ENCODE results near the gene HEG1.

Gene HEG1

DNA sequence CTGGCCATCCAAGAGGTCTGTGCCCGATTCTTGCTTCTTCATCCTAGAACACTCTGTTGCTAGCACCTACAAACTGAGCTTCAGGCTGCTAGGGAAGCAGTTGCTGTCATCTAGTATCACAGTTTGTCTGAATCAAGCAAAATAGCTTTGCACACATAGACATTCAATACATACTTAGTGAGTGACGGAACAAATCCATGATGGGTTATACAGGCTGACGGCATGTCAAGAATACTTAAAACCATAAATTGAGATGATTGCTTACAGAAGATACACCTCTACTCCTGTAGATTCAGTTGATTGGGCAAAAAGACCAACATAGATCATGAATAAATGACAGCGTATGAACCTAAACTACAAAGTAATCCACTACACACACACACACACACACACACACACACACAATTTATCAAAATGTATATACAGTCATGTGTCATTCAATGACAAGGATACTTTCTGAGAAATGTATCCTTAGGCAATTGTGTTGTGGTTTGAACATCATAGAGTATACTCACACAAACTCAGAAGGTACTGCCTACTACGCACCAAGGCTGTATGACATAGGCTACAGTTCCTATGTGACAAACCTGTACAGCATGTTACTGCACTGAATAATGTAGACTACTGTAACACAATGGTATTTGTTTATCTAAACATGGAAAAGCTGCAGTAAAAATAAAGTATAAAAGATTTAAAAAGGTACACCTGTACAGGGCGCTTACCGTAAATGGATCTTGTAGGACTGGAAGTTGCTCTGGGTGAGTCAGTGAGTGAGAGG, 14.4 kb upstream of the HEG1 start:
- DNase-seq, result no peak

DNA sequence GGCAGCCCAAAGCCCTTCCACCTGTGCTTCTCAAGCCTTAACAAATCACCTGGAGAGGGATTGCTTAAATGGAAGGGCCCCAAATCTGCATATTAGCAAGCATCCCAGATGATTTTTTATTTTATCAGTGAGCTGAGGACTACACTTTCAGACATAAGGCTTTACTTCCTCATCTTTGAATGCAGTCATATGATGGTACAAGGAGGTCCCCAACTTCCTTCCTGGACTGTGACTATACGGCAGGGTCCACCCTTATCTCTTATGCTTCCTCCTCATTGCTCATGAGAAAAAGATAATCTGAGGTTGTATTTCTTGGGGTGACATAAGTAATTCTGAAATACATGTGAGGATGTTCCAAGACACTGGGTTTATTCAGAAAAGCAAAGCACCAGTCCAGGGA, 13.7 kb upstream of the HEG1 start:
- no peak for DNase-seq

DNA sequence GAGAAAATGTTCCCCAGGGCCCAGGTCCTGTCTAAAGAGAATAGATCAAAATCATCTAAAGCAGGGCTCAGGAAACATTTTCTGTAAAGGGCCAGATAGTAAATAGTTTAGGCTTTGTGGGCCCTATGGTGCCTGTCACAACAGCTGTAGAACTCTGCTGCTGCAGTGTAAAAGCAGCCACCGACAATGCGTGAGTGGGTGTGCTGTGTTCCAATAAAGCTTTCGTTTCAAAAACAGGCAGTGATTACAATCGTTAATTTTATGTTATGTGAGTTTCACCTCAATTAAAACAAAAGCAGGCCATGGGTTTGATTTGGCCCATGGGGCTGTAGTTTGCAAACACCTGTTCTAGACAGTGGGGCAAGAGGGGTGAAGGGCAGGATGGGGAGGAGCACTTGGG, 12.5 kb upstream of the HEG1 start:
- DNase-seq, result no peak

DNA sequence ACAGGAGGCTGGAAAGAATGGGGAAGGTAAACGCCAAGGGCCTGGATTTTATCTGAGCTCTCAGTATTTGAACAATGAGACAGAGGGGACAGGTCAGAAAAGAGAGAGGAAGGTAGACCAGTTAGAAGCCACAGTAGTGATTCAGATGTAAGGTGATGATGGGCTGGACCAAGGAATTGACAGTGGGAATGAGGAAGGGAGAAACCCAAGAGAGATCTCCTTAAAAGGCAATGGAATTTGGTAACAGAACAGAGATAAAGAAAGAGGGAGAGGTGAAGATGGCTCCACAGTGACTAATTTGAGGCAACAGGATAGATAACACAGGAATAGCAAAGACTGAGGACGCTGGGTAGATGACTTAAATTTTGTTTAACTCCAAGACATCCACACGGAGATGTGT, 11.4 kb upstream of the HEG1 start:
- no peak for DNase-seq

DNA sequence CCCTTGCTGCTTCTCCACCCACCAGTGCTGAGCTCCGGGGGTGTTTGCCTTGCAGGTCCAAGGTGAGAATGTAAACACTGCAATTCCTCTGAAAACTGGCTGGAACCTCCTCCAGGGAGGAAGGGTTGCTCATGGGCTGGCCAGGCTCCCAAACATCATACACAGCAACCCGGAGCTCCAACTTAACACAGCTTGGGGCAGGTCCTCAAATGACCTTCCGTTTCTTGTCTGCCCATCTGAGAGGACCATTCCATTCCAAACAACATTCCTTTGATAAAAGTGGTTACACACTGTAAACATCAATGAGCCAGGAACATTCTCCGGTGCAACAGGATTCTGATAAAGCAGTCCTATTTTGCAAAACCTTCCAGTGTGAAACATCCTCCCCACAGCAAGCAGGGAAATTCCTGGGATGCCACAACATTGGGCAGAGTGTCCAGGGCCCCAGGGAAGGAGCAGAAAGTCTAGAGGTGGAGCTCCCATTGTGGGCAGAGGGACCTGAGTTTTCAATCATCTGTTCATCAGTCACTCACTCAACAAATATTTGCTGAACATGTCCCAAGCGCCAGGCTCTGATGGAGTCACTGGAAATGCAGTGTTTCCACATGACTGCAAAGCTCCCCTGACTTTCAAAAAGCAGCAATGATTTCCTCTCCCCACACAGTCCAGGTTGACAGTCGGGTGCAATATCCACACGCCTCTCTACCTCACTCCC, 7.3 kb upstream of the HEG1 start:
- DNase-seq, result no peak

DNA sequence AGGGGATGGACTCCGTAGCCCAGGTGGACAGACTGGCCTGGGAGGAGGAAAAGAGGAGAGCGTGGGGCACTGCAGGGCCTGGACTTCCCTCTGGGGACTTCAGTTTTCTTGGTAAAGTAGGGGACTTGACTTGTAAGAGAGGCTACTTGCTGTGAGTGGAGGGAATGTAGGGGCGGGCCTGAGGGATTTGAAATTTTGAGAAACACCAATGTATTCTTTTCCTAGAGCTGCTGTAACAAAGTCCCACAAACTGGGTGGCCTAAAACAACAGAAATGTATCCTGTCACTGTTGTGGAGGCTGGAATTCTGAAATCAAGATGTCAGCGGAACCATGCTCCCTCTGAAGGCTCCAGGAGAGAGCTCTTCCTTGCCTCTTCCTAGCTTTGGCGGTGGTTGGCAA, 5.8 kb upstream of the HEG1 start:
- DNase-seq, result no peak

DNA sequence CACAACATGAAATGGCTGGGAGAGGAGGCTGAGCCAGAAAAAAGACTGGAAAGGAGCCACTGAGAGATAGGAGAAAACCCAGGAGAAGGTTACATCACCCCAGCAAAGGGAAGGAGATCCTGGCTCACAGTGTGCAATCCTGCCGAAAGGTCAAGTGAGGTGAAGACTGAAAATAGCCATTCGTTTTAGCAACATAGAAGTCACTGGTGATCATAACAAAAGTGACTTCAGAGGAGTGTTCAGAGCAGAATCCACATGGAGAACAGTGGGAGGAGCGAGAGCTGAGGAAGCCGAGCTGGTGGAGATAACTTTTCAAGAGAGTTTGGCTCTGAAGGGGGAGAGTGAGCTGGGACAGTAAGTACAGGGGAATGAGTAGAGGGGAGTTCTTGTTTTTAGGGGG, 5.4 kb upstream of the HEG1 start:
- DNase-seq, result no peak

DNA sequence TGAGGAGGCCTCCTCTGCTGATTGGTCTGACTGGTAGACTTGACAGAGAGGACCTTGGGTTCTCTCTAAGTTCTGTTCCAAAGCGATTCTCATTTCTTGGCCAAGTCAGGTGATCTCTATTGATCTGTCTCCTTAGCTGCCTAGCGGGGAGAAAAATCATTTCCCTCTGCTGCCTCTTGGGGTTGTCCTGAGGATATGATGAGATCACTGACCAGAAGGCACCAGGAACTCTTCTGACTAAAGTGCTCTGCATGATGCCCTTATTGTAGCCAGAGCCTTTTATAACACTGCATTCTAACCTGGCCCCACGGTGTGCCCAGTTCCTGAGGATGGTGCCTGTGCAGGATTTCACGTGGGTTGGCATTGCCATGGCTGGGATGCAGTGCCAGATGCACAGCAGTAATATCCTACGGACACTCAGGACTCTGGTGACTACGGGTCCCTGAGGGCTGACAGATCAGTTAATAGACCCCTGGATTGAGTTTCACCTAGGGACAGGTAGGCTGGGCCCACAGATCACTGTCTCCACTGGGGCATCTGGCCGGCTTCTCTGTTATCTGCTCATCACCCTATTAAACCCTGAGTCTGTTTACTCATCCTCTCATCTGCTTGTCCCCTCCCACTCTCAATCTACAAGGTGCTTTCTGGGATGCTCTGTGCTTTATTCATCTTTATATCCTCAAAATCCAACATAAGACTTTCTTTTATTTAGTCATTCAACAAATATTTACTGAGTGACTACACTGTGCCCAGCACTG, 3.9 kb upstream of the HEG1 start:
- DNase-seq, result no peak

DNA sequence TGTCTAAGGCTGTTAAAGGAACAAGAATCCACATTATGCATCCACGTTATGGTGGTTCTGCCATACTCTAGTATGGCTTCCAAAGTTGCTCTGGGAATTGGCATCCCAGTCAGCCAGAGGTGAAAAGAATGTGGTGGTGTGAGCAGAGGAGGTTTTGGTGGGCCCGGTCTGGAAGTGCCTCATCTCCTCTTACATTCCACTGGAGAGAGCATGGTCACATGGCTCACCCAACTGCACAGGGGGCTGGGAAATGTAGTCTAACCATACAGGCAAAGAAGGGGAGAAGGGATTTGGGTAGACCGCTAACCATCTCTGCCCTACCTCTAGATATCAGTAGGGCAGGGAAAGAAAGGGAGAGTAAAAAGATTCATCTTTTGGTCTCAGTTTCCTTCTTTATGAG, 3.2 kb upstream of the HEG1 start:
- no peak for DNase-seq

DNA sequence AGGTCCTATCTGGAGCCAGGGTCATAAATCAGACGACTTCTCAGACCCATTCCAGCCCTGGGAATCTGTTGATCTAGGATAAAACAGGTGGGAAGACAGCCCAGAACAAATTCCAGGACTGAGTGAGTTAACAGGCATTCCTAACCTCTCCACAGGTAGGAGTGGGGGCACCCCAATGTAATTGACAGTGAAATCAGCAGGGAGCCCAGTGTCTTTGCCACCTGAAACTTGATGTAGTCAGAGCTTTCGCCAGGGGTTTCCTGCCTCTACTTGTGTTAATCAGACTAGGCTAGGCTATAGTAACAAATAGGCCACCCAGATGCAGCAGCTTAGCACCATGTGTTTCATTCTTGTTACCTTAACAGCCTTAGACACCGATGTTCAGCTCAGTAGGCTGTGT, 2.7 kb upstream of the HEG1 start:
- no peak for DNase-seq

DNA sequence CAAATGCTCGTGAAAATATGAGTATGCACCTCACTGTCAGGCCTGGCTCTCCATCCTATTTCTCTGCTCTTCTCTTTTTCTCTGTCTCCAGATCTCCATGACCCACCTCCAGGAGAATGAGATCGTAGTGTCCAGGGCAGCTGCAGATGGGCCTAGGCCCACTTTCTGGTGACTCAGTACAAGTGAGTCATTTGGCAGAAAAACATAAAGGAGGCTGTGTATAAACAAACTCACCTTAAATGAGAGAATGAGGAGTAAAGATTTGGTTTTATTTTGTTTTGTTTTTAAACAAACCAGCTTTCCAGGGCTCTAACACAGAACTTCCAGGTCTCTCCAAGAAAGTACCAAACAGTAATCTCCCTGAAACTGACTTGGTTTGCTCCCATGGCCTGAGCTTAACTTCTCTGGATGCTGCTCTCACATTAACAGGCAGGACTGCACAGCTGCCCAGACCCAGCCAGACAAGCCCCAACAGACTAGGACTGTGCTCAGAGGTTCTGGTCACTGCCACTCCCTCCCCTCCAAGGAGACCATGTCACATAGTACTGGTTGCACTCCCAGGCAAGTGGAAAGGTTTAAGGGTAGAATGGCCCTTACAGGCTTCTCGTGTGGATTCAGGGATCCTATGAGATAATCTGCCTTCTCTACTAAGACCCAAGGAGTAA, 1.5 kb upstream of the HEG1 start:
- DNase-seq, result no peak

DNA sequence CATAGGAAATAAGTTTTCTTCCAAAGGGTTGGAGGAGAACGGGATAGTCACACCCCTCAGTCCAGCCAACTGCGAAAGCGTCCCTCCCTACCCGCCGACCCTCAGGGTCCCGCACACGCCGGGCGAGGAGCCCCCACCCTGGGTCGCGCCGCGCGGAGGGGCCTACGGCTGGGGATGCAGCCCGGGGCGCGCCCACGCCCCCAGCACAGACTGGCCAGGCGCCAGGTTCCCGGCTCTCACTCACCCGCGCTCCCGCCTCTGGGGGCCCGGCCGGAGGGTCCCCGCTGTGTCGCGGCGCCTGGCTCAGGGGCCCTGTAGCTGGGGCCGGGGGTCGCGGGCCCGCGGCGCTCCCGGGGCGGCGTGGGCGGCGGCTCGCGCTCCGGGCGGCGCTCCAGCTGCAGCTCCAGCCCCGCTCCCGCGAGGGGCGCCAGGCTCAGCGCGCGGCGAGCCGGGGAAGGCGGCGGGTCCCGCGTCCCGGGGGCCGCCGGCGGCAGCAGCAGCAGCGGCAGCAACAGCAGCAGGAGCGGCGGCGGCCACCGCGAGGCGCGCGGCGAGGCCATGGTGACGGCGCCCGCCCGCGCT, 375 bp downstream of the HEG1 start:
- DNase-seq, result no peak

DNA sequence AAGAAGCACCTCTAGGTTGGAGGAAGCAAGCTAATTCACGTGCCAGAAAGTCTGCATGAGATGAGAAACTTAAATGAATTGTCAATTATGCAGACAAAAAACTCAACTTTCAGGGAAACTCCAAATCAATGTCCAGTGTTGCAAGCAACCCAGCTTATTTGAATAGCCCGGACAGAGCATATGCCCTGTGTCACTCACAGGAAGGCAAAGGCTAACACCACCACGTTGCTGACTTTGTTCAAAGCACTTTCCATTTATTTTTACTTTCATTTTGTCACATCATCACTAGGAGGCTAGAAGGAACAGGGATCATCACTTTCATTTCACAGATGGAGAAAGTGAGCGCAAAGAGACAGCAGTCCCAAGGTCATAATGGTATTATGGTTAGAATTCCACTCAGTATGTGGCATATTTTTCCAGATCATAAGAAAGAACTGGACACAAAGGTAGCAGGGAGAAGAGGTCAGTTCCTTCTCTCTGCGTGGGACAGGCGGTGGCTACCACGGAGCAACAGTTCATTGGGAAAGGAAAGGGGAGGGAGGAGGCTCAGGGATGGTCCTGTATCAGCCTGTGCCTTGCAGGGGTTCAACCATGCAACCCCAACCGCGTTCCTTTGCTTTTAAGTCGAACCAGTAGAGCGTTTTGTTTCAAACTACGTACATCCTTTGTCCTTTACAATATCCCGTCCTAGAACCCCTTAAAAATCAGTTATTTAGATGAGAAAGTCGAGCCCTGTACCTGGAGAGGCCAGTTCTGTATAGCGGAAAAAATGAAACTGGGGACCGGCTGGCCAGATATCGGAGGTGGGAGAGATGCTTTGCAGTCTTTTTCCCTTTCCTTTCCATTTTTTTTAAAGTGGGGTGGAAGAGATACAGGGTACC, 1.1 kb downstream of the HEG1 start:
- peak; percentile 59 for DNase-seq

DNA sequence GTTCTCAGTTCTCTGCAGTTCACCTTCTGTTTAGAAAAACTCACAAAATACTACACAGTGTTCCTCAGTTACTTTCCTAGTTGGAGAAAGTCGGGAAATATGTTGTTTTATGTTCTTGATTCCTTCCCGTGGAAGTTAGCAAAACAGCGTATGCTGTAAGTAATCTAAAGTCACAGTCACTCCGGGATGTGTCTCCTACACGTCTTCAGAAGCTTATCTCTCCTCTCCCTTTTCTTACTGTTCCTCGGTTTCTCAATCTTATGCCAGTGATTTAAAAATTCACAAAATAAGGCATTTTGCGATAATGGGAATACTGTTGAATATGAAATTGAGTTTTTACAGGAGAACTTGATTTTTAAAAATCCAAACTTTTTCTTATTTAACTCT, 1.7 kb downstream of the HEG1 start:
- no peak for DNase-seq

DNA sequence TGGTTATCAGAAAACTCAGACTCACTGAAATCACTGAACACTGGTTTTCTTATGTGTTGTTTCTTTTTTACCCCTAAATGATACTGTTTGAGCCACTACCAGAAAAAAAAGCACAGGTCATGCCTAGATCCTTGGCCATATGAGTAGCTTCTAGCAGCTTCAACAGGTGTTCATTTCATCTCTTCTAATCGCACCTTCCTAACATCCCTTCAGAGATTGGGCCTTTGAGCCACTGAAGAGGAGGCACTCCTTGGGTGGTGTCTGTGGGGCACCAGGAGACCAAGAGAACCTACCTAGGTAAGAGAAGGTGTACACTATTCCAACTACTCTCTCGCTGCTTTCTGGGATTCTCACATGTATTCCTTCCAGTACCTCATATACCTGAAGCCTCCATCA, 2.5 kb downstream of the HEG1 start:
- DNase-seq, result no peak

DNA sequence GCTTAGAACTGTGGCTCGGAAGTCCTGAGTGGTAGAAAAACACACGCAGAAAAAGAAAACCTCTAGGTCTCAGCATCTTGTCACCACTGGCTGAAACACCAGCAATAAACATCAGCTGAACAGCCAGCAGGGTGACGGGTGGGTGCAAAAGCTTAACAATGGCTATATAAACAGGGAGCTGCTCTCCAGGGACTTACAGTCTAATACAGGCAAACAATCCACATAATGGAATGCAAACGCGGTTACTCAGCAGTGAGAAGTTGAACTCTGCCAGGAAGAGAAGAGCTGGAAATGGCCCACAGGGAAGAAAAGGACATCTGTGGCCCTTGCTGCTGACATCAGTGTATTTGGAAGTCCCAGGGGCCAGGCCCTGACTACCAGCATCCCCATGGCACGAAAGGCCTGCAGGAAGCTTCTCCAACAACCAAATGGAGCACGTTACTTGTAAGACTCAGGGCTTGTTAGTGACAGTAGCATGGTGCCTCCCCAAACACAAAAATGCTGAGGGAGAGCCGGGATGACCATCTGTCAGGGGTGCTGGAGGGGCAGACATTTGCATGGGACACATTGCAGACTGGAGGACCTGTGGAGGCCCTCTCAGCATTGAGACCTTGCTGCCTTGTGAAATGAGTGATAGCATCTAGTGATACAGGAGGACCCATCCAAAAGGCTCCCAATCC, 3.0 kb downstream of the HEG1 start:
- DNase-seq, result peak; percentile 54

DNA sequence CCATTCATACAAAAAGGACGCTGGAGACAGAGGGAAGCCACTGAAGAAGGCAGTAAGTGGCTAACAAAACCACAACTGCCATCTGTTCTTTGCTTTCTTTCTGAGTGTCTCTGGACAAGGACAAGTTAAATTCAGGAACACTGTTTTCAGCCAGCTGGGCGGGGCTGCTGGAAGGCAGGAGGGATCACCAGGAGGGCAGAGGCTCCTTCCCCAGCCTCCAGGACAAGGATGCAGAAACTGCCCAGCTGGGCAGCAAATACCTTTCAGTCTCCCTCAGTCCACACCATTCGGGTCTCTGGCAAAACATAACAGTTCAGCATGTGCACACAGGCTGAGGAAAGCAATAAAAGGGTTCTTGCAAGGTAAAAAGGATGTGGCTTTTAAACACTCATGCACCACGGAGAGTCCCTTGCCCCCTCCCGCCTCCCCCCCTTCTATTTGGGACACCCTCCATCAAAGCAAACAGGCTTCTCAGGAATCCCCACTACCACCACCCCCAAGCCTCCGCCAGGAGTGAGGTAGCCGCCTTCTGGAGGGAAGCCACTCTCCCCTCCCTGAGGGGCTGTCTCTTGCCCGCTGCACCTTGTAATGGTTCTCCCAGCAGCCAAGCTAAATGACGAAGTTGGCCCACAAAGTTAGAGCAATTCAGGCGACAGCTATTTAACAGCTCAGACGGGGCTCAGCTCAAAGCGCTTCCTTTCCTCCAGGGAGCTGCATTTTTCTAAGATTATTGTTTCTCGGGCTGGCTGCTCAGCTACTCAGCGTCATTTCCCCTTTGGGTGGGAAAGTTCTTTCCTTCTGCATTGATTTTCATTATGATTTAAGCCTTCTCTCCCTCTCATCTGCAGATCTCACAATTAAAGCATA, 3.8 kb downstream of the HEG1 start:
- peak; percentile 54 for DNase-seq

DNA sequence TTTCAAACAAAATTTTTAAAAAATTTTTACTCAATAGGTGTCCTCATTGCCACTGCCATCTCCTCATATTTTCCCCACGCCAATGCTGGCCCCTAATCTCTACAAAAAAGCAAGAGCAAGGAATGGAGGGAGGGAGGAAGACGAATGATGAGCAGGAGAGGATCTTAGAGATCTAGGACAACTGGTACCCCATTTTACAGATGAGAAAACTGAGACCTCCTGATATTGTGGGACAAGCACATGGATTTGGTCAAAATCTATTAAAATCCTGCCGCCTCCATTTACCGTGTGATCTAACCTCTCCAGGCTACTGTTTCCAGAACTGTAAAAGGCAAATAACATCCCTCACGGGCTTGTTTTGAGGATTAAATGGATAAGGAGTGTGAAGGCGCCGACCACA, 4.6 kb downstream of the HEG1 start:
- DNase-seq, result peak; percentile 32

DNA sequence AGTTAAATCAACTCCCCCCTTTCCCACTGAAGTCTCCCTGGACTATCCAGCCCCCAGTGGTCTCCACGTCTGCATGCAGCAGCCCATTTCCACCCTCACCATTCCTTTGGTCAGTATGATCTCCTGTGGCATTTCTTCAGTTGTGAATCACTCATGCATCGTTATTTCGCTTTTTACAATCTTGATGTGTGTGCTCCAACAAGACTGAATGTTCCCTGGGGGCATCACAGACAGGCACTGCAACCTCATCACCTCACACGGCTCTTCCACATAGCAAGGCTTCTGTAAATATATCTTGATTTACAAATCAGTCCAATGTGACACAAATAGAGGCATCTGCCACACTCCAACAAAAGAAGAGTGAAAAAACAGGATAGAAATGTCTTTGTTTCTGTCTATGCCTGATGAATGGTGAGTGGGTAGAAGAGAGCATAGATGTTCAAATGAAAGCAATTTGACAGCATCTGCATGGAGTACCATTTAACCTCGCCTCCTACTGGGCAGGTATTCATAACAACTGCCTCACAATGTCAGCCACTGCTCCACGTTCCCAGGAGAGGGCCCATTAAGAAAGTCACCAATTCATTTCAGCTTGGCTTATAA, 5.2 kb downstream of the HEG1 start:
- peak; percentile 39 for DNase-seq

DNA sequence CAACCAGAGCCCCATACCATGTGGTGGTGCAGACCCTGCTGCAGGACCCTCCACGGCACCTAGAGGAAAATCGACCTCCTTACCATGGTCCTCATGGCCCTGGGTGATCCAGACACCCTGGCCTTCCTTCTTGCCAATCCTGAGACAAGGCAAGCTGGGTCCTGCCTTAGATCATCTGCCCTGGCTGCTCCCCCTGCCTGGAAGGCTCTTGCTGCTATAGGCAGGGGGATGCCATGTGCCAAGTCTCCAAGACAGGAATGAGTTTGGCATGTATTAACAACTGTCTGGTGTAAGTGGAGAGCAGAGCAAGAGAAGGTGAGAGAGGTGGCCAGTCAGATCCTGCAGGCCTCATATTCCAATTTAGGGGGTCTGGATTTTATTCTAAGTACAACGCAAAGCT, 7.5 kb downstream of the HEG1 start:
- no peak for DNase-seq

Data from retina (tissue), 1 donor.